ENCODE data around the gene GRAMD2A.

- no peak for TF ChIP-seq POLR2A (IDR thresholded peaks at IDR 0.05)
- no peak for TF ChIP-seq CTCF (IDR thresholded peaks at IDR 0.05)
These were observed 57.5 kb downstream of the GRAMD2A start for GRCh38 chr15:72140088-72140487.
